ENCODE data around the gene ARL11.
"Not testable (repeated sequence)": the region's sequence is repeated elsewhere in the genome, so short reads cannot be mapped to it uniquely, and the experiment has no call there.

- TF ChIP-seq, protein P1, sequence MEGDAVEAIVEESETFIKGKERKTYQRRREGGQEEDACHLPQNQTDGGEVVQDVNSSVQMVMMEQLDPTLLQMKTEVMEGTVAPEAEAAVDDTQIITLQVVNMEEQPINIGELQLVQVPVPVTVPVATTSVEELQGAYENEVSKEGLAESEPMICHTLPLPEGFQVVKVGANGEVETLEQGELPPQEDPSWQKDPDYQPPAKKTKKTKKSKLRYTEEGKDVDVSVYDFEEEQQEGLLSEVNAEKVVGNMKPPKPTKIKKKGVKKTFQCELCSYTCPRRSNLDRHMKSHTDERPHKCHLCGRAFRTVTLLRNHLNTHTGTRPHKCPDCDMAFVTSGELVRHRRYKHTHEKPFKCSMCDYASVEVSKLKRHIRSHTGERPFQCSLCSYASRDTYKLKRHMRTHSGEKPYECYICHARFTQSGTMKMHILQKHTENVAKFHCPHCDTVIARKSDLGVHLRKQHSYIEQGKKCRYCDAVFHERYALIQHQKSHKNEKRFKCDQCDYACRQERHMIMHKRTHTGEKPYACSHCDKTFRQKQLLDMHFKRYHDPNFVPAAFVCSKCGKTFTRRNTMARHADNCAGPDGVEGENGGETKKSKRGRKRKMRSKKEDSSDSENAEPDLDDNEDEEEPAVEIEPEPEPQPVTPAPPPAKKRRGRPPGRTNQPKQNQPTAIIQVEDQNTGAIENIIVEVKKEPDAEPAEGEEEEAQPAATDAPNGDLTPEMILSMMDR (IDR thresholded peaks at IDR 0.05; ENCODE audit: poor library complexity): not testable (repeated sequence)
- not testable (repeated sequence) for TF ChIP-seq EZH2 (IDR thresholded peaks at IDR 0.05; ENCODE audit: borderline replicate concordance); EZH2phosphoT487 (IDR thresholded peaks at IDR 0.05; ENCODE audit: low read depth, severe bottlenecking, unreplicated experiment)
Measured at GRCh38 chr13:49590714-49591113, 37.6 kb upstream of the ARL11 start.
